ENCODE data around the gene ARMH3. TPM values are rescaled to one million over a fixed set of nuclear protein-coding genes. Genes with fewer than 3 reads are reported as not detected.

The ARMH3 gene
- total and polyA plus RNA-seq, 2 experiments from 2014 or later: 8.7 to 11.1 TPM

- Histone ChIP-seq H3K9me2 (ENCODE audit: insufficient read depth) (no peaks in the 10 kb centered on the region), H3F3A (replicated peaks; ENCODE audit: low read depth) (no peaks in the 10 kb centered on the region), H4K20me1 (replicated peaks; ENCODE audit: insufficient read depth) (no peaks in the 10 kb centered on the region), H3K4me3 (no peak overlapping the region), H3K79me2 (replicated peaks; ENCODE audit: insufficient read depth) (no peaks in the 10 kb centered on the region), H3K36me3 (ENCODE audit: insufficient read depth) (peaks cover 13% of the 10 kb centered on the region; the same call in 1 of the 2 replicates), H3K27ac (ENCODE audit: low read depth) (no peak overlapping the region), H3K4me1 (ENCODE audit: insufficient read depth) (peaks cover 9% of the 10 kb centered on the region; the same call in 1 of the 2 replicates), H3K27me3 (ENCODE audit: insufficient read depth) (no peaks in the 10 kb centered on the region), H2AFZ (no peak overlapping the region), H3K4me2 (no peak overlapping the region)
- no peak for TF ChIP-seq ZNF114 (CRISPR knock-in tag; IDR thresholded peaks at IDR 0.05)
- TF ChIP-seq ETS1 (IDR thresholded peaks at IDR 0.05): no peak
- TF ChIP-seq JUNB (IDR thresholded peaks at IDR 0.05; ENCODE audit: unreplicated experiment): no peak
- no peak for TF ChIP-seq EZH2phosphoT487 (IDR thresholded peaks at IDR 0.05; ENCODE audit: unreplicated experiment)
- no peak for TF ChIP-seq REST (IDR thresholded peaks at IDR 0.05; ENCODE audit: unreplicated experiment)
- no peak for TF ChIP-seq NANOG (IDR thresholded peaks at IDR 0.05; ENCODE audit: borderline replicate concordance)
- no peak for TF ChIP-seq POLR2AphosphoS5 (IDR thresholded peaks at IDR 0.05; ENCODE audit: low read depth)
- no peak for TF ChIP-seq EZH2 (IDR thresholded peaks at IDR 0.05; ENCODE audit: low read depth, unreplicated experiment)
- no peak for TF ChIP-seq ZNF462 (CRISPR knock-in tag; IDR thresholded peaks at IDR 0.05)
- no peak for TF ChIP-seq CTCF (conservative IDR thresholded peaks at IDR 0.05; ENCODE audit: low read depth in 2 of 2)
- no peak for TF ChIP-seq STAT1 (IDR thresholded peaks at IDR 0.05; ENCODE audit: unreplicated experiment)
- TF ChIP-seq CREB1 (CRISPR knock-in tag; IDR thresholded peaks at IDR 0.05; ENCODE audit: low read depth): no peak
- no peak for TF ChIP-seq ZNF331 (CRISPR knock-in tag; IDR thresholded peaks at IDR 0.05; ENCODE audit: low read depth)
- ATAC-seq (no peak), DNase-seq (ENCODE audit: low spot score) (no peak)
- no peaks in the 10 kb centered on the region for H3K9me3 Mint-ChIP-seq
- H3K27me3 Mint-ChIP-seq (ENCODE audit: insufficient read depth, low read depth, poor library complexity): peaks cover 2% of the 10 kb centered on the region
- H3K4me3 Mint-ChIP-seq: no peak overlapping the region
- H3K36me3 Mint-ChIP-seq (ENCODE audit: low read depth): peaks cover 28% of the 10 kb centered on the region
- no peak overlapping the region for H3K27ac Mint-ChIP-seq
- peaks cover 4% of the 10 kb centered on the region; the same call in 2 of the 3 replicates for H3K4me1 Mint-ChIP-seq
Measured at GRCh38 chr10:102027261-102027660, 28.7 kb downstream of the ARMH3 start.
